IMR-90 (cell line): ENCODE data around the gene NAV2.

Experiments
- BHLHE40 ChIP-seq: fragments of 150-350 bp; IDR thresholded peaks from 2 replicates; pipeline ENCODE4 v1.6.1; 2016; ENCODE audit warnings: mild to moderate bottlenecking, low read depth, low read length
- CEBPB ChIP-seq: IDR thresholded peaks from 2 replicates; pipeline ENCODE4 v1.6.1; 2012; ENCODE audit warnings: low read depth, low read length, improper control_type of control experiment
- CHD1 ChIP-seq: IDR thresholded peaks from 2 replicates; pipeline ENCODE4 v1.6.1; 2012; ENCODE audit warnings: low read depth, low read length, improper control_type of control experiment
- MAFK ChIP-seq: IDR thresholded peaks from 2 replicates; pipeline ENCODE4 v1.6.1; 2012; ENCODE audit warnings: low read depth, low read length, improper control_type of control experiment
- MAZ ChIP-seq: IDR thresholded peaks from 2 replicates; pipeline ENCODE4 v1.6.1; 2012; ENCODE audit warnings: low read depth, mild to moderate bottlenecking, low read length, improper control_type of control experiment, moderate library complexity, borderline replicate concordance
- MXI1 ChIP-seq: IDR thresholded peaks from 2 replicates; pipeline ENCODE4 v1.6.1; 2012; ENCODE audit warnings: low read depth, mild to moderate bottlenecking, low read length, moderate library complexity, borderline replicate concordance
- POLR2A ChIP-seq: IDR thresholded peaks from 2 replicates; pipeline ENCODE4 v1.6.1; 2012; ENCODE audit warnings: mild to moderate bottlenecking, low read depth, low read length
- RAD21 ChIP-seq: IDR thresholded peaks from 2 replicates; pipeline ENCODE4 v1.6.1; 2012; ENCODE audit warnings: low read length, improper control_type of control experiment
- SMC3 ChIP-seq: fragments of 150-350 bp; IDR thresholded peaks from 2 replicates; pipeline ENCODE4 v1.6.1; 2016; ENCODE audit warnings: low read depth, mild to moderate bottlenecking, antibody characterized with exemption, low read length, moderate library complexity
- TF ChIP-seq, protein P1 (sequence below): conservative IDR thresholded peaks from 2 replicates; pipeline ENCODE4 v1.5.1; 2012; ENCODE audit warnings: mild to moderate bottlenecking, low read depth, low read length, improper control_type of control experiment

DNA sequence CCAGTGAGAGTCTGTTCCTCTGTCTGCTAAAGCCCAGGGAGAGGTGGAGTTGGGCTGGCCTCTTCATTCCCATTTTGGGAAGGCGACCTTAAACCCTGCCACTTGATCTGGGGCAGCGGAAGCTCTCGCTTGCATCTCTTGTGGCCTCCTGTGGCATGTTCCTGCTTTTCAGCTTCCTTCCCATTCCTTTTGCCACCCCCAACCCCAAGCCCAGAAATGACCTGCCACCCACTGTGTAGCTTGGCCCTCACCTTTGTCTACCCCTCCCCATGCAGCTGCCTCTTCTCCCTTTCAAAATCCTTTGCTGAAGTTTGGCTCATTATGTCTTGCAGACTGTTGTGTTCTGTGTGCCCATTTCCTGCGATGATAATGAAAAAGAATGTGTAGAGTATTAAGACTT, 337.4 kb downstream of the NAV2 start:
- TF ChIP-seq CHD1, result no peak
- TF ChIP-seq, protein P1, sequence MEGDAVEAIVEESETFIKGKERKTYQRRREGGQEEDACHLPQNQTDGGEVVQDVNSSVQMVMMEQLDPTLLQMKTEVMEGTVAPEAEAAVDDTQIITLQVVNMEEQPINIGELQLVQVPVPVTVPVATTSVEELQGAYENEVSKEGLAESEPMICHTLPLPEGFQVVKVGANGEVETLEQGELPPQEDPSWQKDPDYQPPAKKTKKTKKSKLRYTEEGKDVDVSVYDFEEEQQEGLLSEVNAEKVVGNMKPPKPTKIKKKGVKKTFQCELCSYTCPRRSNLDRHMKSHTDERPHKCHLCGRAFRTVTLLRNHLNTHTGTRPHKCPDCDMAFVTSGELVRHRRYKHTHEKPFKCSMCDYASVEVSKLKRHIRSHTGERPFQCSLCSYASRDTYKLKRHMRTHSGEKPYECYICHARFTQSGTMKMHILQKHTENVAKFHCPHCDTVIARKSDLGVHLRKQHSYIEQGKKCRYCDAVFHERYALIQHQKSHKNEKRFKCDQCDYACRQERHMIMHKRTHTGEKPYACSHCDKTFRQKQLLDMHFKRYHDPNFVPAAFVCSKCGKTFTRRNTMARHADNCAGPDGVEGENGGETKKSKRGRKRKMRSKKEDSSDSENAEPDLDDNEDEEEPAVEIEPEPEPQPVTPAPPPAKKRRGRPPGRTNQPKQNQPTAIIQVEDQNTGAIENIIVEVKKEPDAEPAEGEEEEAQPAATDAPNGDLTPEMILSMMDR, result no peak
- no peak for TF ChIP-seq RAD21
- TF ChIP-seq POLR2A, result no peak
- no peak for TF ChIP-seq SMC3
- TF ChIP-seq MXI1, result no peak
- no peak for TF ChIP-seq MAFK
- TF ChIP-seq CEBPB, result no peak
- no peak for TF ChIP-seq BHLHE40
- TF ChIP-seq MAZ, result no peak
